Prostate gland (tissue), 2 donors: ENCODE data around the gene SHISA6.

Experiments
- POLR2A ChIP-seq: fragments of 450-650 bp; IDR thresholded peaks from one replicate; pipeline ENCODE4 v1.6.1; 2016; ENCODE audit warnings: antibody characterized with exemption, mild to moderate bottlenecking
- POLR2AphosphoS5 ChIP-seq: sonication (generic); formaldehyde crosslinking; IDR thresholded peaks from one replicate; pipeline ENCODE4 v1.6.1; 2017; ENCODE audit warnings: antibody characterized with exemption
- TF ChIP-seq, protein P1 (sequence below), 4 experiments: fragments of 200-600 bp in 2 of 4; fragments of 450-650 bp in 2 of 4; sonication (generic) in 2 of 4; IDR thresholded peaks; 1 replicate in 3 of 4; 2 replicates in 1 of 4; pipeline ENCODE4 v1.5.1; 2016 to 2019; ENCODE audit warnings: antibody characterized with exemption in 4 of 4, mild to moderate bottlenecking in 2 of 4, moderate library complexity in 2 of 4

GRCh38 chr17:11244776-11245175 is 3.8 kb downstream of the SHISA6 start:
- TF ChIP-seq, protein P1, sequence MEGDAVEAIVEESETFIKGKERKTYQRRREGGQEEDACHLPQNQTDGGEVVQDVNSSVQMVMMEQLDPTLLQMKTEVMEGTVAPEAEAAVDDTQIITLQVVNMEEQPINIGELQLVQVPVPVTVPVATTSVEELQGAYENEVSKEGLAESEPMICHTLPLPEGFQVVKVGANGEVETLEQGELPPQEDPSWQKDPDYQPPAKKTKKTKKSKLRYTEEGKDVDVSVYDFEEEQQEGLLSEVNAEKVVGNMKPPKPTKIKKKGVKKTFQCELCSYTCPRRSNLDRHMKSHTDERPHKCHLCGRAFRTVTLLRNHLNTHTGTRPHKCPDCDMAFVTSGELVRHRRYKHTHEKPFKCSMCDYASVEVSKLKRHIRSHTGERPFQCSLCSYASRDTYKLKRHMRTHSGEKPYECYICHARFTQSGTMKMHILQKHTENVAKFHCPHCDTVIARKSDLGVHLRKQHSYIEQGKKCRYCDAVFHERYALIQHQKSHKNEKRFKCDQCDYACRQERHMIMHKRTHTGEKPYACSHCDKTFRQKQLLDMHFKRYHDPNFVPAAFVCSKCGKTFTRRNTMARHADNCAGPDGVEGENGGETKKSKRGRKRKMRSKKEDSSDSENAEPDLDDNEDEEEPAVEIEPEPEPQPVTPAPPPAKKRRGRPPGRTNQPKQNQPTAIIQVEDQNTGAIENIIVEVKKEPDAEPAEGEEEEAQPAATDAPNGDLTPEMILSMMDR (IDR thresholded peaks at IDR 0.05) = no peak
- no peak for TF ChIP-seq POLR2A
- TF ChIP-seq POLR2AphosphoS5 = no peak
